ENCODE measurements around the gene OTOG.

Gene OTOG

GRCh38 chr11:17543041-17543440, 4.0 kb upstream of the OTOG start:
- no peak for DNase-seq

- DNase-seq = no peak
Observed at GRCh38 chr11:17543574-17544180, 3.4 kb upstream of the OTOG start.

- no peak for DNase-seq
Observed at GRCh38 chr11:17544181-17544622, 2.9 kb upstream of the OTOG start, which contains the start of gene USH1C. USH1C (minus strand) TSS chr11:17544416; CDS start chr11:17544307, 109 bp downstream.

GRCh38 chr11:17546240-17546639, 819 bp upstream of the OTOG start:
- no peak for DNase-seq

GRCh38 chr11:17547932-17548331, 873 bp downstream of the OTOG start:
- no peak for DNase-seq

- DNase-seq = no peak
Observed at GRCh38 chr11:17548444-17548843, 1.4 kb downstream of the OTOG start.

GRCh38 chr11:17550450-17551346, 3.6 kb downstream of the OTOG start:
- no peak for DNase-seq

GRCh38 chr11:17551347-17552040, 4.4 kb downstream of the OTOG start:
- no peak for DNase-seq

- no peak for DNase-seq
Observed at GRCh38 chr11:17552041-17552355, 4.9 kb downstream of the OTOG start.

- DNase-seq = no peak
Observed at GRCh38 chr11:17552392-17553248, 5.6 kb downstream of the OTOG start.

GRCh38 chr11:17553249-17553546, 6.1 kb downstream of the OTOG start:
- no peak for DNase-seq

GRCh38 chr11:17554487-17554886, 7.4 kb downstream of the OTOG start:
- DNase-seq = no peak

- DNase-seq = no peak
Observed at GRCh38 chr11:17556999-17557398, 9.9 kb downstream of the OTOG start.

- DNase-seq = no peak
Observed at GRCh38 chr11:17558025-17558780, 11.1 kb downstream of the OTOG start.

- DNase-seq = no peak
Observed at GRCh38 chr11:17558916-17559315, 11.9 kb downstream of the OTOG start.

- DNase-seq = no peak
Observed at GRCh38 chr11:17559341-17560087, 12.5 kb downstream of the OTOG start.

GRCh38 chr11:17560281-17561110, 13.4 kb downstream of the OTOG start:
- DNase-seq = no peak

- DNase-seq = no peak
Observed at GRCh38 chr11:17561111-17561415, 14.0 kb downstream of the OTOG start.

GRCh38 chr11:17561526-17561925, 14.5 kb downstream of the OTOG start:
- DNase-seq = no peak

GRCh38 chr11:17563231-17563646, 16.2 kb downstream of the OTOG start:
- DNase-seq = no peak
